Mucosa of rectum (tissue), 2 donors: ENCODE measurements around the gene MAK.

Experiments used
- H3K27ac ChIP-seq, 2 donors: one replicate each; pipeline ENCODE4 v1.7.0; 2013; ENCODE audit warnings: inconsistent platforms in 2 of 2, low read depth in 2 of 2, low read length in 2 of 2
- H3K27me3 ChIP-seq, 2 donors: one replicate each; pipeline ENCODE4 v1.7.0; 2013; ENCODE audit warnings: low read length in 2 of 2; ENCODE audit not compliant: control insufficient read depth in 2 of 2, insufficient read depth in 2 of 2
- H3K36me3 ChIP-seq, 2 donors: one replicate each; pipeline ENCODE4 v1.7.0; 2013; ENCODE audit warnings: low read length in 2 of 2; ENCODE audit not compliant: control insufficient read depth in 2 of 2, insufficient read depth in 2 of 2
- H3K4me1 ChIP-seq, 2 donors: one replicate each; pipeline ENCODE4 v1.7.0; 2013; ENCODE audit warnings: low read length in 2 of 2, mild to moderate bottlenecking in 1 of 2; ENCODE audit not compliant: control insufficient read depth in 2 of 2, insufficient read depth in 2 of 2
- H3K4me3 ChIP-seq, 2 donors: one replicate each; pipeline ENCODE4 v1.7.0; 2013; ENCODE audit warnings: low read length in 2 of 2
- H3K9ac ChIP-seq, 2 donors: one replicate each; pipeline ENCODE4 v1.7.0; 2013; ENCODE audit warnings: low read length in 2 of 2, low read depth in 1 of 2, mild to moderate bottlenecking in 1 of 2
- H3K9me3 ChIP-seq, 2 donors: one replicate each; pipeline ENCODE4 v1.7.0; 2013; ENCODE audit warnings: low read length in 2 of 2; ENCODE audit not compliant: control insufficient read depth in 2 of 2
- donor health status: healthy.
- donor health status: Normal muscosa, but diverticular disease.

Gene MAK

GRCh38 chr6:10793035-10793434, 45.3 kb downstream of the MAK start:
- Histone ChIP-seq H3K27ac (no peak overlapping the region), H3K9ac (no peak overlapping the region), H3K27me3 (no peaks in the 10 kb centered on the region), H3K4me1 (no peaks in the 10 kb centered on the region), H3K36me3 (peaks cover 2% of the 10 kb centered on the region in 2 donors), H3K4me3 (no peak overlapping the region), H3K9me3 (no peaks in the 10 kb centered on the region)

- no peak overlapping the region for H3K4me3 ChIP-seq
- H3K36me3 ChIP-seq, result peaks cover 2% of the 10 kb centered on the region in 2 donors
- H3K27ac ChIP-seq, result no peak overlapping the region
Observed at GRCh38 chr6:10792101-10792500, 46.2 kb downstream of the MAK start.

GRCh38 chr6:10791673-10792072, 46.7 kb downstream of the MAK start:
- no peak overlapping the region for H3K9ac ChIP-seq
- H3K36me3 ChIP-seq, result peaks cover 2% of the 10 kb centered on the region in 2 donors
- no peaks in the 10 kb centered on the region for H3K27me3 ChIP-seq
- no peaks in the 10 kb centered on the region for H3K9me3 ChIP-seq
- no peak overlapping the region for H3K4me3 ChIP-seq
- H3K27ac ChIP-seq, result no peak overlapping the region
- H3K4me1 ChIP-seq, result no peaks in the 10 kb centered on the region

More at GRCh38 chr6:10792101-10792500, 46.2 kb downstream of the MAK start:
- no peak overlapping the region for H3K9ac ChIP-seq
- H3K4me1 ChIP-seq, result no peaks in the 10 kb centered on the region
- H3K9me3 ChIP-seq, result no peaks in the 10 kb centered on the region
- no peaks in the 10 kb centered on the region for H3K27me3 ChIP-seq

GRCh38 chr6:10779076-10779475, 59.3 kb downstream of the MAK start:
- H3K4me1 ChIP-seq, result no peaks in the 10 kb centered on the region
- H3K27me3 ChIP-seq, result no peaks in the 10 kb centered on the region
- H3K9me3 ChIP-seq, result no peaks in the 10 kb centered on the region
- no peak overlapping the region for H3K9ac ChIP-seq
- H3K36me3 ChIP-seq, result peaks cover 0 to 3% of the 10 kb centered on the region in 2 donors
- no peak overlapping the region for H3K27ac ChIP-seq
- H3K4me3 ChIP-seq, result no peak overlapping the region

GRCh38 chr6:10778230-10778629, 60.1 kb downstream of the MAK start:
- no peaks in the 10 kb centered on the region for H3K9me3 ChIP-seq
- H3K27me3 ChIP-seq, result no peaks in the 10 kb centered on the region
- no peak overlapping the region for H3K4me3 ChIP-seq
- H3K9ac ChIP-seq, result no peak overlapping the region
- H3K27ac ChIP-seq, result no peak overlapping the region
- H3K36me3 ChIP-seq, result no peaks in the 10 kb centered on the region
- H3K4me1 ChIP-seq, result no peaks in the 10 kb centered on the region

- H3K4me3 ChIP-seq, result no peak overlapping the region
Observed at GRCh38 chr6:10771371-10771894, 66.9 kb downstream of the MAK start.

GRCh38 chr6:10769419-10769818, 68.9 kb downstream of the MAK start:
- no peaks in the 10 kb centered on the region for H3K27me3 ChIP-seq
- H3K9ac ChIP-seq, result no peak overlapping the region
- no peak overlapping the region for H3K4me3 ChIP-seq
- no peak overlapping the region for H3K27ac ChIP-seq
- H3K9me3 ChIP-seq, result no peaks in the 10 kb centered on the region
- peaks cover 0 to 13% of the 10 kb centered on the region in 2 donors for H3K36me3 ChIP-seq
- H3K4me1 ChIP-seq, result no peaks in the 10 kb centered on the region

More at GRCh38 chr6:10771371-10771894, 66.9 kb downstream of the MAK start:
- no peaks in the 10 kb centered on the region for H3K4me1 ChIP-seq
- peaks cover 0 to 13% of the 10 kb centered on the region in 2 donors for H3K36me3 ChIP-seq
- H3K27ac ChIP-seq, result no peak overlapping the region
- H3K9ac ChIP-seq, result no peak overlapping the region
- no peaks in the 10 kb centered on the region for H3K27me3 ChIP-seq
- no peaks in the 10 kb centered on the region for H3K9me3 ChIP-seq

- no peak overlapping the region for H3K4me3 ChIP-seq
Observed at GRCh38 chr6:10763006-10763405, 75.3 kb downstream of the MAK start.

GRCh38 chr6:10759884-10760329, 78.4 kb downstream of the MAK start:
- H3K9me3 ChIP-seq, result no peaks in the 10 kb centered on the region
- H3K9ac ChIP-seq, result no peak overlapping the region
- H3K4me1 ChIP-seq, result no peaks in the 10 kb centered on the region
- H3K27ac ChIP-seq, result no peak overlapping the region
- H3K27me3 ChIP-seq, result no peaks in the 10 kb centered on the region
- peaks cover 18 to 19% of the 10 kb centered on the region in 2 donors for H3K36me3 ChIP-seq
- no peak overlapping the region for H3K4me3 ChIP-seq

More at GRCh38 chr6:10763006-10763405, 75.3 kb downstream of the MAK start:
- Histone ChIP-seq H3K36me3 (peaks cover 5 to 9% of the 10 kb centered on the region in 2 donors), H3K4me1 (no peaks in the 10 kb centered on the region), H3K27ac (no peak overlapping the region), H3K9me3 (no peaks in the 10 kb centered on the region), H3K27me3 (no peaks in the 10 kb centered on the region), H3K9ac (no peak overlapping the region)

- Histone ChIP-seq H3K9ac (no peak overlapping the region), H3K4me3 (no peak overlapping the region), H3K27ac (no peak overlapping the region), H3K27me3 (no peaks in the 10 kb centered on the region), H3K9me3 (no peaks in the 10 kb centered on the region), H3K4me1 (no peaks in the 10 kb centered on the region), H3K36me3 (peaks cover 23 to 24% of the 10 kb centered on the region in 2 donors)
Observed at GRCh38 chr6:10759312-10759839, 79.0 kb downstream of the MAK start.
